PFSK-1 (cell line): Measurements from ENCODE around the gene C6orf132.

Experiments used
- FOXP2 ChIP-seq: optimal IDR thresholded peaks from 2 replicates; pipeline ENCODE3; 2011; ENCODE audit warnings: borderline replicate concordance, control low read depth, inconsistent platforms; ENCODE audit not compliant: insufficient read depth; ENCODE audit errors: extremely low read length, extremely low read depth
- POLR2AphosphoS5 ChIP-seq: IDR thresholded peaks from 2 replicates; pipeline ENCODE4 v1.6.1; 2012; ENCODE audit warnings: low read depth, mild to moderate bottlenecking, control low read depth, low read length, moderate library complexity
- REST ChIP-seq, 2 experiments: IDR thresholded peaks; 2 replicates each; pipeline versions ENCODE4 v1.6.1 to v1.8.0; 2011 to 2012; ENCODE audit warnings: low read depth in 2 of 2, low read length in 2 of 2, control low read depth in 1 of 2, inconsistent platforms in 1 of 2, mild to moderate bottlenecking in 1 of 2, moderate library complexity in 1 of 2; ENCODE audit not compliant: insufficient read depth in 1 of 2
- SIN3A ChIP-seq: IDR thresholded peaks from 2 replicates; pipeline ENCODE4 v1.6.1; 2012; ENCODE audit warnings: mild to moderate bottlenecking, low read length, moderate library complexity, borderline replicate concordance; ENCODE audit not compliant: insufficient read depth
- TAF1 ChIP-seq: IDR thresholded peaks from 2 replicates; pipeline ENCODE4 v1.6.1; 2012; ENCODE audit warnings: low read length, control low read depth, borderline replicate concordance; ENCODE audit not compliant: insufficient read depth

The C6orf132 gene

DNA sequence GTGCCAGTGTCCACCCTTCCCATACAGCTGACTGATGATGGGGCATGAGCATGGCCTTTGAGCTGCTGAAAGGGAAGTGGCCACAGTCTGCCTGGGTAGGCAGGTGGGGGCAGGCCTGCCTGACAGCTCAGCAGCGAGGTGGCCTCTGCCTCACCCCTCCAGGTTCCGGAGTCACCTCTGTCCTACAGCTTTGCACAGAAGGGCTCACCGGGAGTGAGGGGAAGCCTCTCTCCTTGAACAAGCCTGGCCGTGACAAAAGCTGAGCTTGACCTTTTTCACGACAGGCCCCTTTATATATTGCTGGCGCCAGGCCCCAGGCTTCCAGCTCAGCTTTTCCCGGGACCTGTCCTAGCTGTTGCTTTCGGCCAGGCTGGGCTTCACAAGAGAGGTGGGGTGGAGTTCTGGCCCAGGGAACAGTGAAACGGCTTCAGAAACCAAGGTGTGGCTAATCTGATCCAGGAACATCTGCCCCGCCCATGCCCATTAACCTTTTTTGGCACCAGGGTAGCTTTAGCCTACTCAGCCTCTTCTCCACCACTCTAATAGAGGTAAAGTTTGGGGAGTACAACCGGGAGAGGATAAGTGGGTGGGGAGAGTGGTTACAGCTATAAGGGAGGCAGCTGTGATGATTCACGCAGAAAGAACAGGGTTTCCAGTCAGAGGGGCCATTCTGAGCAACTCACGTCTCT lies 42.9 kb downstream of the C6orf132 start:
- TF ChIP-seq POLR2AphosphoS5 (no peak), REST (IDR thresholded peaks at IDR 0.05; ENCODE audit: insufficient read depth in 1 of 2, low read depth in 2 of 2, low read length in 2 of 2) (no peak), FOXP2 (no peak), SIN3A (no peak), TAF1 (no peak)

- TF ChIP-seq POLR2AphosphoS5 (no peak), FOXP2 (no peak), TAF1 (no peak), REST (IDR thresholded peaks at IDR 0.05; ENCODE audit: insufficient read depth in 1 of 2, low read depth in 2 of 2, low read length in 2 of 2) (no peak), SIN3A (no peak)
Observed at GRCh38 chr6:42095776-42096541, 46.5 kb downstream of the C6orf132 start.

GRCh38 chr6:42095094-42095493 lies 47.3 kb downstream of the C6orf132 start:
- no peak for TF ChIP-seq FOXP2
- TF ChIP-seq TAF1 = no peak
- TF ChIP-seq POLR2AphosphoS5 = no peak
- no peak for TF ChIP-seq REST (IDR thresholded peaks at IDR 0.05; ENCODE audit: insufficient read depth in 1 of 2, low read depth in 2 of 2, low read length in 2 of 2)
- no peak for TF ChIP-seq SIN3A

DNA sequence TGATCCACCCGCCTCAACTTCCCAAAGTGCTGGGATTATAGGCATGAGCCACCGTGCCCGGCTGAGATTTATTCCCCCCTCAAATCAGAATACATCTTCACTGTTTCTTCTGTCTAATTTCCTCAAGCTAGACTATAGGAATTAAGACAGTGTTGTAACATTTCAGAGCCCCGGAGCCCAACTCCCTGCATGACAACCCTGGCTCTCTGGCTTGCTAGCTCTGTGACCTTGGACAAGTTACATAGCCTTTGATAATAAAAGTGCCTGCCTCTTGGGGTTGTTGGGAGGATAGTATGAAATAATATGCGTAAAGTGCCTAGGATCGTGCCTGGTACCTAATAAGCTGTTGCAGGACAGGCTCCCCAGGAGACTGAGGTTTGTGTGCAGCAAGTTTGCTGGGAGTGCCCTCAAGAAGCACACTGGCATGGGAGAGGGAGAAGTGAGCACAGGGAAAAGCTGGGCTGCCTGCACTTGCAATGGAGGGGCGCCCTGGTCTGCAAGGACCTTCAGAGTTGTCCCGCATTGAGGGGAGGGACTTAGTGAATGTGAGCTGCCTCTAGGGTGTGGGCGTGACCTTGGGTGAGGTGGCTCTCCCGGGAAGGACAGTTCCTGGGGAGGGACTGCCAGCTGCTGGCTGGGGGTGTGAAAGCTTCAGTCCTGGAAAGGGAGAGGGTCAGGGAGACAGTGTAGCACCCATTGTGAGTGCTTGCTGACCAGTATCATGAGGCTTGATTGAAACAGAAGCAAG lies 48.7 kb downstream of the C6orf132 start:
- TF ChIP-seq TAF1 = no peak
- TF ChIP-seq POLR2AphosphoS5 = no peak
- no peak for TF ChIP-seq FOXP2
- no peak for TF ChIP-seq SIN3A
- TF ChIP-seq REST (IDR thresholded peaks at IDR 0.05; ENCODE audit: insufficient read depth in 1 of 2, low read depth in 2 of 2, low read length in 2 of 2) = no peak
